GM18499 (cell line): Measurements from ENCODE around the gene SOX10.

ENCODE experiments used
- ATAC-seq: cut with Tn5 transposase; IDR thresholded peaks from one replicate; pipeline ENCODE4 v1.9.1; 2021; ENCODE audit warnings: moderate number of reproducible peaks; ENCODE audit not compliant: insufficient read depth, unreplicated experiment

The SOX10 gene

DNA sequence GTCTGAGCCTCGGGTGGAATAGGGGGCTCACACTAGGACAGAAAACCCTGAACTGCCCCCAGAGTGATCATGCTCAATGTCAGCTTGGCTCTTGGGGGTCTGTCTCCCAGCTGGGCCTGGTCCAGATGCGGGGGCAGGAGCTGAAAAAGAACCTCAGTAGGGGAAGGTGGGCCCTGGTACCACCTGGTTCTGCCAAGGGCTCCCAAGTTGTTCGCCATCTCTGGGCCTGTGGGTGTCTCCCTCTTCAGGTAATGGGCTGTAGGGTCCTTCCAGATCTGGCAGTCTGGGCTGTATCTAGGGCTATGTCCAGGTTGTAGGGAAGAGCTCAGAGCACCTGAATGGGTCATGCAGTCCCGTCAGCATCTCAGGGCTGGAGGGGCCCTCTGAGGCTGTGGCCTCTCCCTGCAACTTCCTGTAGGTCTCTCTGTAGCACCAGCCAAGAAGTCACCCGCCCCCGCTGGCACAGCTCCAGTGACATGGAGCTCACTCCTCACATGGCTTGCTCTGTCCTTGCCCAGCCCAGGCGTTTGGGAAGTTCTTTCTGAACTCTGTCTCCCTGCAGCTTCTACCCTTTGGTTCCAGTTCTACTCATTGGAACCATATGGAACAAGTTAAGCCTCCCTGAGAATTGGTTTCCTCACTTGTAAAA, 33.0 kb upstream of the SOX10 start:
- ATAC-seq: no peak

DNA sequence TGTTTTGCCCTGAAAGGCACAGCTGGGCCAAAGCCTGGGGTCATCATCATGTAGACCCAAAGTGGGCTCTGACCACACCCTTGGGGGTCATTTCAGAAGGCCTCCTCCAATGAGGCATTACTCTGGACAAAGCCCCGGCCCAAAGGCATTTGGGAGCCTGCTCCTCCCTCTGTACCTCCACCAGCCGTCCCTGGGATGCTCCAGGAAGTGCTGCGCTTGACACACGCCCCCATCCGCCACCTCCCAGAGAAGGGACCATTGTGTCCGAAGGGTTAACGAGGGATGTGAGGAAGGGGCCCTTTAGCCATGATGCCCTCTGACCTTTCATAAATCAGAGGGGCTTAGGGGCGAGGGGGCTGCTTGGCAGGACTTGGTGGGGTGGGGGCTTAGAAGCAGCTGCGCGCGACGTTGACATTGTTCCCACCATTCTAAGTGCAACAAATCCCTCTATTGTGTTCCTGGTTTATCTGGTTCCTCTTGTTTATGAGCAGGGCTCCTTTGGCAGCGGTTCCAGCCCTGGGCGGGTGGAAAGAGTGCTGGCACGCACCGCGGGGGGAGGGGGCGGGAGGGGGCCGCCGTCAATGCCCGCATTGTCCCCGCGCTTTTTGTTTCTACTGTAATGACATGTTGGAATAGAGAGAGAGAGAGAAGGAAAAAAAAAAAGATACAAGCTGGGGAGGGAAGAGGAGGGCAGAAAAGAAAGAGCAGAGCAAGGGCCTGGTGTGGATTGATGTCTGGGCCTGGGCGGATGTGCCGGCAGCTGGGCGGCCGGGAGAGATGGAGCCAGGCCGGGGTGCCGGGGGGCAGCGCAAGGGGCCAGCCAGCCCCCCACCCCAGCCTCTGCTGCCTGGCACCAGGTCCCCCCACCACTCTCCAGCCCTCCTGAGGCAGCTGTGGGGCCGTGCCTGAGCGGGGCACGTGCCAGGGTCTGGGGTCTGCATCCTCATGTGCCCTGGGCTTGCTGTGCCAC, 32.1 kb upstream of the SOX10 start:
- no peak for ATAC-seq

- no peak for ATAC-seq
Observed at GRCh38 chr22:38014083-38014482, 29.7 kb upstream of the SOX10 start.

GRCh38 chr22:38012604-38013072, 28.3 kb upstream of the SOX10 start:
- no peak for ATAC-seq

DNA sequence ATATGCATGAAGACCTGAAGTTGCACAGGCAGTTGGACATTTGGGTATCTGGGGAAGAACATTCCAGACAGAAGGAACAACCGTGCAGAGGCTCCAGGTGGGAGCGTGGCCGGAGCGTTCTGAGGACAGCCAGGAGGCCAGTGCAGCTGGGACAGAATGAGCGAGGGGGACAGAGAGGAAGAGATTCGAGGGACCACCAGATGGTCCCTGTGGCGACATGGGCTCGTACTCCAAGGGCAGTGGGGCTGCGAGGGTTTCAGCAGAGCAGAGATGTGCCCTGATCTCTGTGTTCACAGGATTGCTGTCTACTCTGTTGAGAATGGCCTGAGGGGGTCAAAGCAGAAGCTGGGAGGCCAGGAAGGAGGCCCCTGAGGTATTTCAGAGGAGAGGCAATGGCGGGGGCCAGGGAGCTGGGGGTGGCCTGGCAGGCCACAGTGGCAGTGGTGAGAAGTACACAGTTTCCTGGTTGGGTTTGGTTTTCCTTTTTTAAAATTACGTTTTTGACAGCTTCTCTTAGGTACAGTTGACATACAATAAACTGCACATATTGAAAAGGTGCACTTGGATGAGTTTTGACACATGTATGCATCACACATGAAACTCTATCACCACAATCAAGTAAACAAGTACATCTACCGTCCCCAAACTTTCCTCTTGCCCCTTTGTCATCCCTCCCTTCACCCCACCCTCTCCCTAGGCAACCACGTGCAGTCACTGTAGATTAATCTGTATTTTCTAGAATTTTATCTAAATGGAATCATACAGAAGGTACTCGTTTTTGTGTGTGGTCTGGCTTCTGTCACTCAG, 24.8 kb upstream of the SOX10 start:
- no peak for ATAC-seq

DNA sequence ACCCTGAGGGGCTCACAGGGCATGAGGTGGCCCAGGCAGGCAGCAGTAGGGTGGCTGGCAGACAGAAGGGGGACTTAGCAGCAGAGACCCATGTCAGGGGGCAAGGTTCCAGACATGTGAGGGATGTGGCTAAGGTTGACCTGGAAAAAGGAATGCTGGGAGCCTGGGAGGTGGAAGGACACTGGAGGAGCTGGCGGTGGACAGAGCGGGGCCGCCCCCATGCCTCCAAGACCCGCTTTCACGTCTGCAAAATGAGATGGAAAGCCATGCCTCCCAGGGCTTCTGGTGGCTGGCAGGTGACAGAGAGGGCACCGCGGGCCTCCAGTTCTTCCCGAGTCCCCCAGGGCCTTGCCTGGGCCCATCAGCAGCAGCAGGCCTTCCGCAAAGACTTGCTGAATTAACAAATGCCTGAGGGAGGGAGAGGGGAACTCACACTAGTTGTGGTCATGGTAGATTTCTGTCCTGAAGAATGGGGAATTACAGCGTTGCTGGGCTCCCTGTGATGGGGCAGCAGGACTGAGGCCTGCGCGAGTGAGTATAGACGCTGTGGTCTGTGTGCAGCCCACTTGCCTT, 23.1 kb upstream of the SOX10 start:
- no peak for ATAC-seq

DNA sequence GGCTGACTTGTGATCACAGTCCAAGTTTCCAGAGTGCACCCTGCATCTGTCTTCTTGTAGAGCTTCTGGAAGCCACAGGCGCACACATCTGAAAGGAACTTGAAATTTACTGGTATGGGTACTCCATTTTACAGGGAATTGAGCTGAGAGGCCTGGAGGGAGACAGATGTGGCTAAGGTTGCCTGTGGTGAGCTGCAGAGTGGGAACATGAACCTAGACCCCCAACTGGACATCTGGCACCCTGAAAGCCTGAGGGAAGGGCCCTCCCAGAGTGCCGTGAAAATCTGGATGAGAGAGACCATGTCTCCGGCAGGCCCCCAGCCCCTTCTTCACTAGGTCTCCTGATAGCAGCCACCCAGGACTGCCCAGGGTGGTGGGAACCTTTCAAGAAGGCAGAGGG, 22.6 kb upstream of the SOX10 start:
- no peak for ATAC-seq

- no peak for ATAC-seq
Observed at GRCh38 chr22:38005943-38006342, 21.6 kb upstream of the SOX10 start.

- no peak for ATAC-seq
Observed at GRCh38 chr22:37999640-38000272, 15.4 kb upstream of the SOX10 start.

GRCh38 chr22:37999236-37999635, 14.9 kb upstream of the SOX10 start:
- ATAC-seq: no peak

DNA sequence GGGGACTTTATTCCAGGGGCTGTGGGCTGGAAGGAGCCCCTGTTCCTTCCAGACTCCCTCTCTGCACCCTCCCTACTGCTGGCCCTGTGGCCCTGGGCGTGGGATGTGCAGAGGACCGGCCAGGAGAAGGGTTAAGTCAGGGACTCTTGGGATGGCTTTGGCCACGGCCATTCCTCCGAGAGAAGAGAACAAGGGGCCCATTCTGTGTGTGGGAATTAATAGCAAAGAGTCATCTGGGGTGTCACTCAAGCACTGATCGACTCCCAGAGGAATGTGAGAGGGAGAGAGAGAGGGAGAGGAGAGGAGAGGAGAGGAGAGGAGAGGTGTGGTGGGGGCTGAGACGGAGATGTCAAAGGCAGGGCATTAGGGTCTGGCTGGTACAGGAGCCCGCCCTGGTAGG, 14.2 kb upstream of the SOX10 start:
- ATAC-seq: no peak

GRCh38 chr22:37996515-37997246, 12.3 kb upstream of the SOX10 start:
- ATAC-seq: no peak

DNA sequence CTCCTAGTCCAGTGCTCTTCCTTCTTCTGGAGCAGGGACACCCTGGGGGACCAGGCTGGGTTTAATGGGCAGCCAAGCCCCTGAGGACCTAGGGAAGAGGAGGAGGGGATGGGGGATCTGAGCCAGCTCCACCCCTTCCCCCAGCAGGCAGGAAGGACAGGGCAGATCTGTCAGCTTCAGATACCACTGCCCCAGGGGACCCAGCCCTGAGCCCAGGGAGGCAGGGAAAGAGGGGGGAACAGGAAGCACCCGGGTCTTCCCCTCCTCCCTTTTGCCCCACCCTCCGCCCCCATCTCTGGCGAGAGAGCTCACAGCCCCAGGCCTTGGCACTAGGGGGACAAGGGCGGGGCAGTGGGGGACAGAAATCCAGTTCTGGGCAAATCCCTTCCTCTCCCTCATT, 11.7 kb upstream of the SOX10 start:
- ATAC-seq: no peak

- no peak for ATAC-seq
Observed at GRCh38 chr22:37995460-37995859, 11.1 kb upstream of the SOX10 start.

- no peak for ATAC-seq
Observed at GRCh38 chr22:37994982-37995381, 10.6 kb upstream of the SOX10 start.

DNA sequence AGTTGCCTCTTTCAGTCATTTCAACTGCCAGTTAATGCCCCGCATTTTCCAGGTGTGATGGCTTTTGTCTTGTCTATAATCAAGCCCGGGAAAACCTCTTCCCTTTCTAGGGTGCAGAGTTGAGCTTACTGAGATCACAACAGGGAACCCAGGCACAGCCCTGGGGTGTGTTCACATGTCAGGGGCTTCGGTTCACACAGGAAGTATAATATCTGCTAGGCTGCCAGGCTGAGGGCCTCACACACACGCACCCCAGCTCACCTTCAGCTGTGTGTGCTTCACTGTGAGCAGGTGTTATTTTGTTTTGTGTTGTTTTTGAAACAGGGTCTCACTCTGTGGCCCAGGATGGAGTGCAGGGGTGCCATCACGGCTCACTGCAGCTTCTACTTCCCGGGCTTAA, 9.7 kb upstream of the SOX10 start:
- ATAC-seq: no peak

- no peak for ATAC-seq
Observed at GRCh38 chr22:37991731-37992442, 7.5 kb upstream of the SOX10 start.

- ATAC-seq: no peak
Observed at GRCh38 chr22:37990862-37991261, 6.5 kb upstream of the SOX10 start.

- ATAC-seq: no peak
Observed at GRCh38 chr22:37990301-37990700, 5.9 kb upstream of the SOX10 start.
